Measurements from ENCODE around the gene UBQLN1.
A peak's percentile ranks its signal among the peaks of the same experiment; 100 is the strongest.
"Not testable (repeated sequence)": the region's sequence is repeated elsewhere in the genome, so short reads cannot be mapped to it uniquely, and the experiment has no call there.

UBQLN1 gene

GRCh38 chr9:83706676-83707517 is 861 bp downstream of the UBQLN1 start:
- H3K4me3 ChIP-seq (ENCODE audit: low read depth, low read length): peak overlapping the region; percentile 71
- no peak for TF ChIP-seq CTCF (IDR thresholded peaks at IDR 0.05; ENCODE audit: borderline replicate concordance, insufficient read depth, low read depth, low read length)

- H3K4me3 ChIP-seq (ENCODE audit: low read depth, low read length): not testable (repeated sequence)
These were observed 2.5 kb downstream of the UBQLN1 start for GRCh38 chr9:83705219-83705651.

GRCh38 chr9:83701769-83702168 is 6.0 kb downstream of the UBQLN1 start:
- H3K4me3 ChIP-seq (ENCODE audit: low read depth, low read length): no peak overlapping the region
- no peak for TF ChIP-seq CTCF (IDR thresholded peaks at IDR 0.05; ENCODE audit: borderline replicate concordance, insufficient read depth, low read depth, low read length)

GRCh38 chr9:83701286-83701685 is 6.5 kb downstream of the UBQLN1 start:
- TF ChIP-seq CTCF (IDR thresholded peaks at IDR 0.05; ENCODE audit: borderline replicate concordance, insufficient read depth, low read depth, low read length): no peak
- no peak overlapping the region for H3K4me3 ChIP-seq (ENCODE audit: low read depth, low read length)

GRCh38 chr9:83699615-83700014 is 8.1 kb downstream of the UBQLN1 start:
- no peak for TF ChIP-seq CTCF (IDR thresholded peaks at IDR 0.05; ENCODE audit: borderline replicate concordance, insufficient read depth, low read depth, low read length)
- H3K4me3 ChIP-seq (ENCODE audit: low read depth, low read length): no peak overlapping the region

GRCh38 chr9:83698976-83699585 is 8.7 kb downstream of the UBQLN1 start:
- no peak overlapping the region for H3K4me3 ChIP-seq (ENCODE audit: low read depth, low read length)
- TF ChIP-seq CTCF (IDR thresholded peaks at IDR 0.05; ENCODE audit: borderline replicate concordance, insufficient read depth, low read depth, low read length): no peak

- H3K4me3 ChIP-seq (ENCODE audit: low read depth, low read length): no peak overlapping the region
- TF ChIP-seq CTCF (IDR thresholded peaks at IDR 0.05; ENCODE audit: borderline replicate concordance, insufficient read depth, low read depth, low read length): no peak
These were observed 16.3 kb downstream of the UBQLN1 start for GRCh38 chr9:83691492-83691891.

Data from GM12875 (cell line).